Liver (tissue), 9 donors: Measurements from ENCODE around the gene SLX4IP. TPM values are rescaled to one million over a fixed set of nuclear protein-coding genes. Genes with fewer than 3 reads are reported as not detected.

Experiments
- DNase-seq: peaks from one replicate; pipeline ENCODE4 v3.0.0-alpha.2; 2017; ENCODE audit warnings: low spot score
- H3K27ac ChIP-seq, 2 donors: one replicate each; pipeline ENCODE4 v1.7.0; 2013; ENCODE audit warnings: inconsistent platforms in 2 of 2, low read length in 2 of 2, control low read depth in 1 of 2, low read depth in 1 of 2, mild to moderate bottlenecking in 1 of 2
- H3K27me3 ChIP-seq, 4 donors: one replicate each; pipeline versions ENCODE4 v1.6.1 to v1.7.0; 2013; ENCODE audit warnings: low read length in 3 of 4, inconsistent platforms in 1 of 4, mild to moderate bottlenecking in 1 of 4, moderate library complexity in 1 of 4; ENCODE audit not compliant: control insufficient read depth in 4 of 4, insufficient read depth in 4 of 4
- H3K36me3 ChIP-seq, 4 donors: one replicate each; pipeline versions ENCODE4 v1.6.1 to v1.7.0; 2013; ENCODE audit warnings: low read length in 3 of 4, mild to moderate bottlenecking in 3 of 4, low read depth in 1 of 4, moderate library complexity in 1 of 4; ENCODE audit not compliant: control insufficient read depth in 4 of 4, insufficient read depth in 3 of 4
- H3K4me1 ChIP-seq, 4 donors: one replicate each; pipeline versions ENCODE4 v1.6.1 to v1.7.0; 2013; ENCODE audit warnings: low read length in 3 of 4, mild to moderate bottlenecking in 3 of 4, moderate library complexity in 1 of 4; ENCODE audit not compliant: control insufficient read depth in 4 of 4, insufficient read depth in 4 of 4
- H3K4me3 ChIP-seq, 3 donors: one replicate each; pipeline versions ENCODE4 v1.6.1 to v1.7.0; 2013; ENCODE audit warnings: low read length in 3 of 3, control low read depth in 1 of 3, low read depth in 1 of 3, mild to moderate bottlenecking in 1 of 3
- H3K9ac ChIP-seq, 2 donors: one replicate each; pipeline ENCODE4 v1.7.0; 2013; ENCODE audit warnings: low read length in 2 of 2, mild to moderate bottlenecking in 2 of 2, moderate library complexity in 2 of 2, control low read depth in 1 of 2, low read depth in 1 of 2
- H3K9me3 ChIP-seq, 4 donors: one replicate each; pipeline versions ENCODE4 v1.6.1 to v1.7.0; 2013; ENCODE audit warnings: low read length in 3 of 4; ENCODE audit not compliant: control insufficient read depth in 4 of 4
- ATF3 ChIP-seq: IDR thresholded peaks from 2 replicates; pipeline ENCODE4 v1.6.1; 2016; ENCODE audit warnings: antibody characterized with exemption
- CTCF ChIP-seq: fragments of 150-350 bp; IDR thresholded peaks from 2 replicates; pipeline ENCODE4 v1.5.1; 2017; ENCODE audit warnings: improper control_type of control experiment, low read depth, low read length; ENCODE audit not compliant: missing input control
- EGR1 ChIP-seq, 2 donors: IDR thresholded peaks; 2 replicates each; pipeline ENCODE4 v1.6.1; 2016 to 2018; ENCODE audit warnings: antibody characterized with exemption in 2 of 2, low read depth in 2 of 2
- FOXA2 ChIP-seq: IDR thresholded peaks from 2 replicates; pipeline ENCODE4 v1.6.1; 2016; ENCODE audit warnings: antibody characterized with exemption
- GABPA ChIP-seq, 2 donors: IDR thresholded peaks in 1 of 2; conservative IDR thresholded peaks in 1 of 2; 2 replicates each; pipeline ENCODE4 v1.6.1; 2016; ENCODE audit warnings: antibody characterized with exemption in 2 of 2, mild to moderate bottlenecking in 1 of 2, moderate library complexity in 1 of 2
- HNF4A ChIP-seq, 2 donors: conservative IDR thresholded peaks; 2 replicates each; pipeline ENCODE4 v1.6.1; 2016; ENCODE audit warnings: antibody characterized with exemption in 2 of 2, mild to moderate bottlenecking in 2 of 2
- HNF4G ChIP-seq: IDR thresholded peaks from 2 replicates; pipeline ENCODE4 v1.6.1; 2016; ENCODE audit warnings: antibody characterized with exemption
- MAX ChIP-seq: IDR thresholded peaks from 2 replicates; pipeline ENCODE4 v1.6.1; 2016; ENCODE audit warnings: antibody characterized with exemption
- NR2F2 ChIP-seq: IDR thresholded peaks from 2 replicates; pipeline ENCODE4 v1.6.1; 2016; ENCODE audit warnings: antibody characterized with exemption
- REST ChIP-seq: IDR thresholded peaks from 2 replicates; pipeline ENCODE4 v1.6.1; 2016; ENCODE audit warnings: antibody characterized with exemption, mild to moderate bottlenecking
- SP1 ChIP-seq: IDR thresholded peaks from 2 replicates; pipeline ENCODE4 v1.6.1; 2018; ENCODE audit warnings: antibody characterized with exemption, mild to moderate bottlenecking
- TAF1 ChIP-seq: conservative IDR thresholded peaks from 2 replicates; pipeline ENCODE4 v1.6.1; 2016; ENCODE audit warnings: antibody characterized with exemption, mild to moderate bottlenecking
- YY1 ChIP-seq: IDR thresholded peaks from 2 replicates; pipeline ENCODE4 v1.6.1; 2016; ENCODE audit warnings: antibody characterized with exemption, mild to moderate bottlenecking
- ZBTB33 ChIP-seq: IDR thresholded peaks from 2 replicates; pipeline ENCODE4 v1.6.1; 2016; ENCODE audit warnings: antibody characterized with exemption
- WGBS: extraction: QIAGEN DNeasy Blood & Tissue Kit; methylation state at CpG from one replicate; pipeline ENCODE4 v1.1.7; 2013; 5-methylcytosine and 5-hydroxymethylcytosine counted together
- polyA plus RNA-seq, 2 donors: library from polyadenylated mRNA; stranded (reverse) in 1 of 2; unstranded in 1 of 2; fragments of 200-250 nt in 1 of 2; fragments of >200 nt in 1 of 2; fragmentation: Nextera tagmentation in 1 of 2; extraction: Ambion mirVana in 1 of 2; gene quantifications; one replicate each; pipeline versions ENCODE4 v1.2.1 to v1.2.3, GENCODE V29; 2013 to 2015
- total RNA-seq, 2 donors: library from RNA; depleted of rRNA; stranded (reverse); fragments of >200 nt; gene quantifications; one replicate each; pipeline ENCODE4 v1.2.3, GENCODE V29; 2014
- donor health status: healthy.
- donor health status: healthy.
- donor health status: healthy.
- donor health status: healthy.
- donor health status: healthy.

SLX4IP gene
- total and polyA plus RNA-seq, 4 donors = 1.1 to 3.4 (median 2.7) TPM

- Histone ChIP-seq H3K9me3 (no peaks in the 10 kb centered on the region), H3K4me3 (no peak overlapping the region), H3K9ac (no peak overlapping the region), H3K27ac (no peak overlapping the region), H3K4me1 (peaks cover 0 to 2% (median 0%) of the 10 kb centered on the region in 4 donors), H3K27me3 (no peaks in the 10 kb centered on the region), H3K36me3 (peaks cover 0 to 51% (median 3%) of the 10 kb centered on the region in 4 donors)
- 89% methylated on average over 8 of the region's 8 CpGs for WGBS
- no peak for DNase-seq
- TF ChIP-seq ZBTB33 (no peak), NR2F2 (no peak), FOXA2 (no peak), CTCF (no peak), HNF4A (conservative IDR thresholded peaks at IDR 0.05) (no peak), HNF4G (no peak), SP1 (no peak), MAX (no peak), GABPA (IDR thresholded peaks at IDR 0.05 in 1 of 2, conservative IDR thresholded peaks at IDR 0.05 in 1 of 2) (no peak), TAF1 (no peak), EGR1 (IDR thresholded peaks at IDR 0.05; ENCODE audit: low read depth in 2 of 2) (no peak), YY1 (no peak), REST (no peak)
These were observed 213.5 kb downstream of the SLX4IP start for GRCh38 chr20:10648651-10649050.

GRCh38 chr20:10649080-10649796 lies 214.1 kb downstream of the SLX4IP start:
- no peaks in the 10 kb centered on the region for H3K27me3 ChIP-seq
- WGBS = 90% methylated on average over 8 of the region's 8 CpGs
- no peak for DNase-seq
- no peak overlapping the region for H3K9ac ChIP-seq
- H3K4me1 ChIP-seq = peaks cover 0 to 2% (median 0%) of the 10 kb centered on the region in 4 donors
- H3K27ac ChIP-seq = no peak overlapping the region
- H3K4me3 ChIP-seq = no peak overlapping the region
- no peaks in the 10 kb centered on the region for H3K9me3 ChIP-seq
- peaks cover 0 to 51% (median 3%) of the 10 kb centered on the region in 4 donors for H3K36me3 ChIP-seq
- TF ChIP-seq CTCF = no peak
- no peak for TF ChIP-seq EGR1 (IDR thresholded peaks at IDR 0.05; ENCODE audit: low read depth in 2 of 2)
- no peak for TF ChIP-seq HNF4G
- TF ChIP-seq TAF1 = no peak
- TF ChIP-seq SP1 = no peak
- TF ChIP-seq YY1 = no peak
- no peak for TF ChIP-seq ATF3
- no peak for TF ChIP-seq NR2F2
- TF ChIP-seq ZBTB33 = no peak
